SHP77 treated with DMSO at 0.1 percent for 48 hours (cell line): Measurements from ENCODE around the gene ZNF543.
"Not testable (repeated sequence)": the region's sequence is repeated elsewhere in the genome, so short reads cannot be mapped to it uniquely, and the experiment has no call there.

Experiments used
- DNase-seq: peaks from one replicate; lab custom pipeline; 2025; lab: John Stamatoyannopoulos, UW

The ZNF543 gene

DNA sequence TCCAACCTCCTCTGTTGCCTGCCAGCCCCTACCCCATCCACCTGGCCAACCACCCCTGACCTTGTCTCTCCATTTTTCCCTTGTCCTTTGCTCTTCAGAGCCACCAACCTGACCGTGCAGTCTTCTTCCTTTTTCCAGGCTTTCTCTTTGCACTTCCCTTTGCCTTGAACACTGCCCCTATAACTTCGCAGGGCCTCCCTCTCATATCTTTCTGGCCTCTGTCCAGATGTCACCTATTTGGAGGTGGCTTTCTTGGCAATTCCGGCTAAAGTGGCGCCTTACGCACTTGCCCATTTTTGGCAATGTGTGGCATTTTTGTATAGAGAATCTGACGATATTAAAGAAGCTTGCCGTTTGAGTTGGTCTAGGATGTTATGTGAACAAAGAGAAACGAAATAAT, 844 bp downstream of the ZNF543 start:
- DNase-seq, result no peak

DNA sequence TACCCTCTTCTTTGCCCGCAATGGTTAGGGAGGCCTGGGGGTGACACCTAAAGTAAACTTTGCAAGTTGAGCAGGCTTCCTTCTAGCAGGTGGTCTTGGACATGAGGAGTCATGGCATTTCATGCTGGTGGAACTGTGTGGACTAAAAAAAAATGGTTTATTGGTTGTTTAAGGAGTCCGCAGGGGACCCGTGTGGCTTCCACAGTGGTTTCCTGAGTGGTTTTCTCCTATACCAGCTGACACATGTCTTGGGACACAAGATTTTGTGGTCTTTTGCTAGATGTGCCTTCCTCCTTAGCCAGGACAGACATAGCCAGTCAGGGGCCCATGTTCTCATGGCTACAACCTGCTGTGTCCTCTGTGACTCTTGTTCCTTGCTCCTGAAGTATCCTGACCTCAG, 1.5 kb downstream of the ZNF543 start:
- no peak for DNase-seq

GRCh38 chr19:57324992-57325391, 4.7 kb downstream of the ZNF543 start:
- DNase-seq, result no peak

GRCh38 chr19:57327993-57328392, 7.7 kb downstream of the ZNF543 start:
- DNase-seq, result no peak

DNA sequence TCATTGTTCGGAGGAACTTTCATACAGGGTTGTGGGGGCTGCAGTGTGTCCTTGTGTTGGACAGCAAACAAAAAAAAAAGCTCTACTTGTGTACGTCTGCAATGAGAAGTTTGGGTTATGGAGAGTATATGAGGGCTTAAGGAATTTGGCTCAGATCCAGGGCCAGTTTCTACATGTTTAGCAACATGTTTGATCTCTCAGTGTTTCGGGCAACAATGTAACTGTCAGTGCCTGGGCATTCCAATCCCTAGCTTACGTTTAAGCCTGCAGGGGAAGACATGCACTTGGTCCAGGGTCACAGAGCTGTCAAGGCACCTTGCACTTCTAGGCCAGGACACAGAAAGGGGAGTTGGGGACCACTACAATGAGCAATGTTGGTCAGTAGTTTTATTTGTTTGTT, 13.9 kb downstream of the ZNF543 start:
- no peak for DNase-seq

DNA sequence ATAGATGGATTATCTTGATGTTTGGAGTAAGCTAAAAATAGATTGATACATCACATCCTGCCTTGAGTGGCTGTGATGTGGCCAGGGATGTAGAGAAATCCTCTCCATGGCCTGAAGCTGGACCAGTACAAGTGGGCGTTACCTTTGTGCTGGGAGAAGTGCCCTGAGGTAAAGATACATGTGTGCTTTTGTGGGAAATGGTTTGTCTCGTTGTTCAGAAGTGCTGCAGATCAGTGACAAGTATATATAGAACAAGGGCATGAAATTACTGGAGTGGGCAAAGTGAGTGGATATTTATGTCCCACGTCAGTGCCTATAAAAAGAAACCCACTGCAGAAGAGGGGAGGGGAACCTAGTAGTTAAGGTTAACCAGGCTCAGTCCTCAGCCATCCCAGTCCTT, 18.6 kb downstream of the ZNF543 start:
- no peak for DNase-seq

- DNase-seq, result no peak
Measured at GRCh38 chr19:57342582-57342981, 22.3 kb downstream of the ZNF543 start.

DNA sequence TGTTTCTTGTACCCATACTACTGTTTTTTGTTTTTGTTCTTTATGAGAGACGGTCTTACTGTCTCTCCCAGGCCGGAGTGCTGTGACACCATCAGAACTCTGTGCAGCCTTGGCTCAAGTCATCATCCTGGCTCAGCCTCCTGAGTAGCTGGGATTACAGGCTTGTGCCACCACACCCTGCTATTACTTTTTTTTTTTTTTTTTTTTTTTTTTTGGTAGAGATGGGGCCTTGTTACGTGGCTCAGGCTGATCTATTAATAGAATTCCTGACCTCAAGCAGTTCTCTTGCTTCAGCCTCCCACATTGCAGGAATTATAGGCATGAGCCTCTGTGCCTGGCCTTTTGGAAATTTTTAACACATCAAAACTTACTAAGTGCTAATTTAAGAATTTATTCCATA, 27.9 kb downstream of the ZNF543 start:
- DNase-seq, result no peak

- DNase-seq, result peak; percentile 83
Measured at GRCh38 chr19:57350877-57351805, 30.9 kb downstream of the ZNF543 start, which contains the start of gene ZNF304. ZNF304 (plus strand) TSS chr19:57351271; CDS start chr19:57351665, 394 bp downstream.

DNA sequence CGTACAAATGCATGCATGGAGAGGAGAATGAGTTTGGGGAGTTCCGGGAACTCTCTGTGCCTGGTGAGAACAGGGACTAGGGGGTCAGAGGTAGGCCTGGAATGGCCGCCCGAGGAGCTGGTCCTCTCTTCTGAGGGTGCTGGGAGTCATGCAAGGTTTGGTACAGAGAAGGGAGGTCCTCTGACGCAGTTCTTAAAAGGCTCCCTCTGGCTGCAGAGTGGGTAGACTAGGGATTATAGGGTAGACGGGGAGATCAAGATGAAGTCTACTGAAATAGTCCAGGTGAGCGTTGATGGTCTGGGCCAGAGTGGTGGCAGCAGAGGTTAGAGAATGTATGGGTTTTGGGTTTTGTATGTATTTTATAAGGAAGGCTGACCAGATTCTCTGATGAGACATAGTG, 31.6 kb downstream of the ZNF543 start:
- no peak for DNase-seq

DNA sequence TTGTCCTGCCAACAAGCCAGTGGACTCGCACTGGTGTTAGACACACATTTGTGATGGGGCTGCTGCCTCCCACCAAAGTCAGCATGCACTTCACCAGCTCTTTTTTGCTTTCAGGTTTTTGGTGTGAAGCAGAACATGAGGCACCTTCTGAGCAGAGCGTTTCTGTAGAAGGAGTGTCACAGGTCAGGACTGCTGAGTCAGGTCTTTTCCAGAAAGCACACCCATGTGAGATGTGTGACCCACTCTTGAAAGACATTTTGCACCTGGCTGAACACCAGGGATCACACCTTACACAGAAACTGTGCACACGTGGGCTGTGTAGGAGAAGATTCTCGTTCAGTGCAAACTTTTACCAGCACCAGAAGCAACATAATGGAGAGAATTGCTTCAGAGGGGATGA, 35.6 kb downstream of the ZNF543 start:
- no peak for DNase-seq

- DNase-seq, result no peak
Measured at GRCh38 chr19:57357406-57357805, 37.1 kb downstream of the ZNF543 start.

DNA sequence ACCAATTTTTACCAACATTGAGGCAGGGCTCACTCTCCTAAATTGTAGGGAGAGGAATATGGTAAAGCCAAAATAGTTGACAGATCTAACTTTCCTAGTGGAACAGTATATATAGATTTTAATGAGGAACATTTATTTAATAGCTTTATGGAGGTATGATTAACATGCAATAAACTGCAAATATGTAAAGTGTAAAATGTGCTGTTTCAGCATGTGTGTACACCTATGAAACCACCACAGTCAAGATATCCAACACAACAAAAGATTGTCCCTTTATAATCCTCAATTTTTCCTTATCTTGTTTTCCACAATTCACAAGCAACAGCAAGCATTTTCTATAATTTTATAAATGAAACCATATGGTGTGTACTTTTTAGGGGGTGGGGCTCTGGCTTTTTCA, 39.0 kb downstream of the ZNF543 start:
- no peak for DNase-seq

- DNase-seq, result no peak
Measured at GRCh38 chr19:57362419-57362818, 42.1 kb downstream of the ZNF543 start.

GRCh38 chr19:57362997-57363687, 42.9 kb downstream of the ZNF543 start, which contains the start of the genes TRAPPC2B and ZNF547:
TRAPPC2B (plus strand) TSS chr19:57363551; CDS start chr19:57364834, 1,283 bp downstream.
ZNF547 (plus strand) TSS chr19:57363551; CDS start chr19:57368556, 5,005 bp downstream.
- DNase-seq, result peak; percentile 96

GRCh38 chr19:57363688-57364181, 43.5 kb downstream of the ZNF543 start:
- DNase-seq, result no peak

- DNase-seq, result no peak
Measured at GRCh38 chr19:57366776-57367175, 46.5 kb downstream of the ZNF543 start.

- no peak for DNase-seq
Measured at GRCh38 chr19:57374179-57374578, 53.9 kb downstream of the ZNF543 start.

- DNase-seq, result not testable (repeated sequence)
Measured at GRCh38 chr19:57374647-57375046, 54.4 kb downstream of the ZNF543 start.

GRCh38 chr19:57376151-57376550, 55.9 kb downstream of the ZNF543 start:
- no peak for DNase-seq

GRCh38 chr19:57377498-57378146, 57.4 kb downstream of the ZNF543 start:
- DNase-seq, result no peak
